HEK293 (cell line): ENCODE results near the gene ACOT7.

Source experiments
- CTCF ChIA-PET: fragments of 350-600 bp; formaldehyde crosslinking; extraction: SDS; loops from one replicate; lab custom pipeline; 2021; ENCODE audit warnings: antibody characterized with exemption; lab: Yijun Ruan, JAX
- POLR2A ChIA-PET: fragments of 300-600 bp; formaldehyde crosslinking; extraction: SDS; loops from one replicate; lab custom pipeline; 2020; ENCODE audit warnings: antibody characterized with exemption, inconsistent platforms; lab: Yijun Ruan, JAX
- H3K27ac ChIP-seq: fragments of 200-500 bp; sonication (Bioruptor generic); 2 replicates; pipeline ENCODE4 v1.5.1; 2014; ENCODE audit warnings: low read depth, low read length, control low read depth, inconsistent platforms; ENCODE audit errors: extremely low read depth
- H3K36me3 ChIP-seq, 2 experiments: fragments of 200-500 bp in 1 of 2; sonication (Bioruptor generic) in 1 of 2; 1 replicate in 1 of 2; 2 replicates in 1 of 2; pipeline ENCODE4 v1.5.1; 2014 to 2017; ENCODE audit warnings: inconsistent platforms in 2 of 2, low read length in 2 of 2; ENCODE audit not compliant: control insufficient read depth in 2 of 2, insufficient read depth in 1 of 2
- H3K4me1 ChIP-seq: fragments of 200-500 bp; sonication (Bioruptor generic); 2 replicates; pipeline ENCODE4 v1.5.1; 2014; ENCODE audit warnings: mild to moderate bottlenecking, low read length, inconsistent platforms; ENCODE audit not compliant: control insufficient read depth, insufficient read depth
- H3K4me3 ChIP-seq: 2 replicates; pipeline ENCODE4 v1.5.1; 2011; ENCODE audit warnings: low read depth, mild to moderate bottlenecking, control low read depth, low read length, moderate library complexity
- H3K9me3 ChIP-seq: fragments of 200-500 bp; sonication (Bioruptor generic); 2 replicates; pipeline ENCODE4 v1.5.1; 2014; ENCODE audit warnings: low read depth, low read length, inconsistent platforms; ENCODE audit not compliant: control insufficient read depth, insufficient read depth
- BCL11B ChIP-seq: fragments of 450-650 bp; formaldehyde crosslinking; IDR thresholded peaks from 2 replicates; pipeline ENCODE4 v1.5.1; 2016; ENCODE audit warnings: low read depth, missing biosample characterization, missing genetic modification characterization
- HIC1 ChIP-seq: fragments of 450-650 bp; formaldehyde crosslinking; IDR thresholded peaks from 2 replicates; pipeline ENCODE4 v1.5.1; 2016; ENCODE audit warnings: missing biosample characterization, missing genetic modification characterization
- OVOL3 ChIP-seq: fragments of 450-650 bp; formaldehyde crosslinking; IDR thresholded peaks from 2 replicates; pipeline ENCODE4 v1.5.1; 2016; ENCODE audit warnings: missing biosample characterization, missing genetic modification characterization
- PRDM4 ChIP-seq: fragments of 450-650 bp; formaldehyde crosslinking; IDR thresholded peaks from 2 replicates; pipeline ENCODE4 v1.5.1; 2017; ENCODE audit warnings: missing biosample characterization, missing genetic modification characterization
- REST ChIP-seq: fragments of 450-650 bp; formaldehyde crosslinking; IDR thresholded peaks from 2 replicates; pipeline ENCODE4 v1.5.1; 2016; ENCODE audit warnings: missing biosample characterization, missing genetic modification characterization
- SALL2 ChIP-seq: fragments of 450-650 bp; formaldehyde crosslinking; IDR thresholded peaks from 2 replicates; pipeline ENCODE4 v1.5.0; 2017; ENCODE audit warnings: missing biosample characterization, mild to moderate bottlenecking, missing genetic modification characterization, borderline replicate concordance
- SETDB1 ChIP-seq: IDR thresholded peaks from one replicate; pipeline ENCODE4 v1.6.1; 2017; ENCODE audit warnings: mild to moderate bottlenecking, low read length, moderate library complexity, mixed read lengths; ENCODE audit not compliant: insufficient read length
- ZBTB21 ChIP-seq: fragments of 450-650 bp; formaldehyde crosslinking; IDR thresholded peaks from 2 replicates; pipeline ENCODE4 v1.5.1; 2017; ENCODE audit warnings: missing biosample characterization, missing genetic modification characterization
- ZBTB8A ChIP-seq: fragments of 450-650 bp; formaldehyde crosslinking; IDR thresholded peaks from 2 replicates; pipeline ENCODE4 v1.5.1; 2016; ENCODE audit warnings: missing biosample characterization, missing genetic modification characterization
- ZNF10 ChIP-seq: fragments of 450-650 bp; formaldehyde crosslinking; IDR thresholded peaks from 2 replicates; pipeline ENCODE4 v1.5.1; 2017; ENCODE audit warnings: missing biosample characterization, missing genetic modification characterization
- ZNF112 ChIP-seq: fragments of 450-650 bp; formaldehyde crosslinking; IDR thresholded peaks from 2 replicates; pipeline ENCODE4 v1.5.0; 2017; ENCODE audit warnings: missing biosample characterization, missing genetic modification characterization
- ZNF133 ChIP-seq: fragments of 450-650 bp; formaldehyde crosslinking; IDR thresholded peaks from 2 replicates; pipeline ENCODE4 v1.5.1; 2016; ENCODE audit warnings: missing biosample characterization, missing genetic modification characterization
- ZNF140 ChIP-seq: fragments of 450-650 bp; formaldehyde crosslinking; IDR thresholded peaks from 2 replicates; pipeline ENCODE4 v1.5.1; 2016; ENCODE audit warnings: missing biosample characterization, missing genetic modification characterization
- ZNF24 ChIP-seq: fragments of 450-650 bp; formaldehyde crosslinking; IDR thresholded peaks from 2 replicates; pipeline ENCODE4 v1.5.1; 2016; ENCODE audit warnings: missing biosample characterization, missing genetic modification characterization
- ZNF26 ChIP-seq: fragments of 450-650 bp; formaldehyde crosslinking; IDR thresholded peaks from 2 replicates; pipeline ENCODE4 v1.5.1; 2016; ENCODE audit warnings: missing biosample characterization, missing genetic modification characterization
- ZNF280C ChIP-seq: fragments of 450-650 bp; formaldehyde crosslinking; IDR thresholded peaks from 2 replicates; pipeline ENCODE4 v1.5.1; 2016; ENCODE audit warnings: missing biosample characterization, missing genetic modification characterization
- ZNF302 ChIP-seq: fragments of 450-650 bp; formaldehyde crosslinking; IDR thresholded peaks from 2 replicates; pipeline ENCODE4 v1.5.1; 2016; ENCODE audit warnings: missing biosample characterization, missing genetic modification characterization, low read depth
- ZNF580 ChIP-seq: fragments of 450-650 bp; formaldehyde crosslinking; IDR thresholded peaks from 2 replicates; pipeline ENCODE4 v1.5.1; 2016; ENCODE audit warnings: missing biosample characterization, missing genetic modification characterization
- ZNF623 ChIP-seq: fragments of 450-650 bp; formaldehyde crosslinking; IDR thresholded peaks from 2 replicates; pipeline ENCODE4 v1.5.1; 2016; ENCODE audit warnings: missing biosample characterization, missing genetic modification characterization
- ZNF624 ChIP-seq: fragments of 450-650 bp; formaldehyde crosslinking; IDR thresholded peaks from 2 replicates; pipeline ENCODE4 v1.5.1; 2017; ENCODE audit warnings: missing biosample characterization, missing genetic modification characterization
- ZNF76 ChIP-seq: fragments of 450-650 bp; formaldehyde crosslinking; IDR thresholded peaks from 2 replicates; pipeline ENCODE4; 2016; ENCODE audit warnings: low read depth, missing biosample characterization, missing genetic modification characterization, borderline replicate concordance
- ZNF785 ChIP-seq: fragments of 450-650 bp; formaldehyde crosslinking; IDR thresholded peaks from 2 replicates; pipeline ENCODE4 v1.5.1; 2016; ENCODE audit warnings: missing biosample characterization, missing genetic modification characterization
- ZNF791 ChIP-seq: fragments of 450-650 bp; formaldehyde crosslinking; IDR thresholded peaks from 2 replicates; pipeline ENCODE4 v1.5.1; 2016; ENCODE audit warnings: missing biosample characterization, missing genetic modification characterization
- ZNF830 ChIP-seq: fragments of 450-650 bp; IDR thresholded peaks from 2 replicates; pipeline ENCODE4 v1.5.0; 2018; ENCODE audit warnings: missing biosample characterization, missing genetic modification characterization, low read depth, mild to moderate bottlenecking, moderate library complexity
- ZSCAN30 ChIP-seq: fragments of 450-650 bp; IDR thresholded peaks from 2 replicates; pipeline ENCODE4 v1.5.1; 2018; ENCODE audit warnings: missing biosample characterization, mild to moderate bottlenecking, missing genetic modification characterization, moderate library complexity

ACOT7 gene

GRCh38 chr1:6260961-6261614 lies 132.5 kb downstream of the ACOT7 start, which contains the start of gene GPR153 (continued):
- no peak for TF ChIP-seq REST (tag by site-specific recombination)
- TF ChIP-seq ZNF140 (tag by site-specific recombination) = no peak
- no peak for TF ChIP-seq PRDM4 (tag by site-specific recombination)
- no peak for TF ChIP-seq SETDB1
- TF ChIP-seq ZBTB21 = no peak
- TF ChIP-seq ZNF10 (tag by site-specific recombination) = no peak
- no peak for TF ChIP-seq ZNF24
- no peak for TF ChIP-seq OVOL3 (tag by site-specific recombination)
- no peak for TF ChIP-seq ZNF580 (tag by site-specific recombination)
- no peak for TF ChIP-seq ZNF791 (tag by site-specific recombination)
- TF ChIP-seq ZNF280C (tag by site-specific recombination) = no peak
- TF ChIP-seq ZBTB8A (tag by site-specific recombination) = no peak; the same call in 1 of the 2 replicates

GRCh38 chr1:6260433-6260934 lies 133.1 kb downstream of the ACOT7 start:
- H3K9me3 ChIP-seq = no peaks in the 10 kb centered on the region
- 0 out of 2 replicates have a peak, but pooled peaks have one; percentile 16 for TF ChIP-seq ZSCAN30 (tag by site-specific recombination)
- no peak for TF ChIP-seq ZNF302 (tag by site-specific recombination)
- no peak for TF ChIP-seq ZNF112
- TF ChIP-seq ZNF76 (tag by site-specific recombination) = no peak
- no peak for TF ChIP-seq ZNF830
- no peak for TF ChIP-seq SALL2 (tag by site-specific recombination)
- TF ChIP-seq ZNF785 (tag by site-specific recombination) = no peak
- no peak for TF ChIP-seq ZNF133 (tag by site-specific recombination)
- no peak for TF ChIP-seq BCL11B (tag by site-specific recombination)
- no peak for TF ChIP-seq ZNF624 (tag by site-specific recombination)
- TF ChIP-seq ZNF26 = no peak
- TF ChIP-seq ZNF623 (tag by site-specific recombination) = no peak
- no peak for TF ChIP-seq HIC1 (tag by site-specific recombination)

More at GRCh38 chr1:6260433-6260934, 133.1 kb downstream of the ACOT7 start:
- Histone ChIP-seq H3K27ac (peak overlapping the region; percentile 60; the same call in 1 of the 2 replicates), H3K4me3 (peak overlapping the region; percentile 46), H3K36me3 (peaks cover 0 to 10% of the 10 kb centered on the region in 2 experiments; a peak in 1 of 3 replicates), H3K4me1 (0 out of 2 replicates have a peak, but pooled peaks cover 2% of the 10 kb centered on the region)
- ChIA-PET POLR2A (no interaction called here), CTCF (interaction anchor here (3.0 kb wide), 1 partner anchor 14 kb away, joined by 12 read pairs; no protein-coding TSS in a partner anchor)
